ENCODE results near the gene KCNC1.

KCNC1 gene

DNA sequence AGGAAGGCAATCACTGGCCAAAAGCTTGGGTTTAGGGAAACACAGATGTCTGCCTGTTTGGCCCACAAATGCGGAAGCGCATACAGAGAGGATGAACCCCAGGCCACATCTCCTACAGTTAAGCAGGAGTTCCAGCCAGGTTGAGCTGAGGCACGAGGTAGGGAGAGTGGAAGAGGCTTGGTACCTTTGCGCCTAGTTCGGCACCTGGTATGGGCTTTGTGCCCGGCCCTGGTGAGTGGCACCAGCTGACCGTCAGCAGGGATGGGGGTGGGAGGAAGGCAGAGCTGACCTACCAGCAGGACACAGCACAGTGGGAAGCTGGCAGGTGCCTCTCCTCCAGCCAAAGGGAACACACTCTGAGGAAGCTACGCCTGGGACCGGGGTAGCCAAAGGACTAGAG is 57.6 kb downstream of the KCNC1 start:
- no peak for DNase-seq (ENCODE audit: low spot score)

DNA sequence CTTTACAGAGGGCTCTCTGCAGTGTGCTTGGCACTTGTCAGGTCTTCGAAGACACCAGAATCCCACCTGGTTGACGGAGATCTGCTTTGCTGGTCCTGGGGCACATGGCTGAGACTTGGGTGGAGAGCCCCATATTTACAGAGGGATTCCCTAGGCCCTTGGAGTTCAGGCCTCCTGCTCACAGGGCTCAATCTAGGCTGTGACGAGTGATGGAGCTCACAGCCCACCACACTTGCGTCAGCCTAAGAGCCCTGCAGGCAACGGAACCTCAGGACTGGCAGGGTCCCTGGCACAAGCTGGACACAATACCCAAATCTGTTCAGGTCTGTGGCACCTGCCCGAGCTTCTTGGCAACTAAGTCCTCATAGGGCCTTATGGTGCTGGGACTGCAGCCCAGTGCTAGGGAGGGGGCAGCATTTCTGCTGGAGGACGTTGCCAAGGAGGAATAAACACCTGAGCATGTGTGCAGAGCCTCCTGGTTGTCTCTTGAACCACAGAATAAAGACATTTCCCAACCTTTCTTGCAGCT is 59.1 kb downstream of the KCNC1 start:
- no peak for DNase-seq (ENCODE audit: low spot score)

DNA sequence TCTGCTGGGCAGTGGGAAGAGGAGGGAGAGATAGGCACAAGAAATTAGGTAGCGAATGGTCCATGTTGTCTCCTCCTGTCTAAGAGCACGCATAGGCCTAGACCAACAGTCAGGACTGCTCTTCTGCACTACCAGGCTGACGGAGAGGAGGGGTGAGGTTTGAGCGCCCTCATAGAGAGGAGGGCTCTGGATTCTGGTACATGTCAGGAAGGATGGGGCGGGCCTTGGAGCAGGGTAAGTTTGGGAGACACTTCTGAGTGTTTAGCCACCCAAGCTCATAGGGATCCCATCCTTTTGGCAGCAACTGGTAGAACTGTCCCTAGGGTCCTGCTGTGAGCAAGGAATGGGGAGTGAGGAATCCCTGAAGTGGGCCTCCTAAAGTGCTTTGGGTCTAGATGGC is 60.4 kb downstream of the KCNC1 start:
- DNase-seq (ENCODE audit: low spot score) = no peak

DNA sequence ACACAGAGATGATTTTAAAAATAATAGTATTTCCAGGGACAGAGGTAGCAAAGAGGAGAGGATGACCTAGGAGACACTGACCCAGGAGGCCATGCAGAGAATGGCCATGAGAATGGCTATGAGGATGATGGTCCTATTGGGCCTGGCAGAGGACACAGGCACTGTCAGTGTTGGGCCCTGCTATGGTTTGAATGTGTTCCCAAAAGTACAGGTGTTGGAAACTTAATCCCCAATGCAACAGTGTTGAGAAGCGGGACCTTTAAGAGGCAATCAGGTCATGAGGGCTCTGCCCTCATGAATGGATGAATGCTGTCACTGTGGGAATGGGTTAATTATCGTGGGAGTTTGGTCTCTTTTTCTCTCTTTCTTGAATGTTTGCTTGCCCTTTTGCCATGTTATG is 61.6 kb downstream of the KCNC1 start:
- DNase-seq (ENCODE audit: low spot score) = no peak

DNA sequence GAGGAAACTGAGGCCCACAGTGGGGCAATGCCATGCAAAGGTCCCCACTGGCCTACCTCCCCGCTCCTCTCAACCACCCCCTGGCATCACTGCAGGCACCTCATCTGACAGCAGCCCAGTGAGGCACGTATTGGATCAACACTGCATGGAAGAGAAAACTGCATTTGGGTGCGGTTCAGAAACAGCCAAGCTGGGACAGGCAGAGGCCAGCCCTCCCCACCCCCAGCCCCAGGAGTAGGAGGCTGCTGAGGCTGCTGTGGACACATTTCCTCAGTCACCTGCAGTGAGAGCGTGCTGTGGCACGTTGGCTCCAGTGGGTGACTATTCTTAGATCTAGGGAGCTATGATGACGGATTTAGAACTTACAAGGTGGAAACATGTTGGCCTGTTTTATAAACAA is 63.7 kb downstream of the KCNC1 start:
- DNase-seq (ENCODE audit: low spot score) = no peak

DNA sequence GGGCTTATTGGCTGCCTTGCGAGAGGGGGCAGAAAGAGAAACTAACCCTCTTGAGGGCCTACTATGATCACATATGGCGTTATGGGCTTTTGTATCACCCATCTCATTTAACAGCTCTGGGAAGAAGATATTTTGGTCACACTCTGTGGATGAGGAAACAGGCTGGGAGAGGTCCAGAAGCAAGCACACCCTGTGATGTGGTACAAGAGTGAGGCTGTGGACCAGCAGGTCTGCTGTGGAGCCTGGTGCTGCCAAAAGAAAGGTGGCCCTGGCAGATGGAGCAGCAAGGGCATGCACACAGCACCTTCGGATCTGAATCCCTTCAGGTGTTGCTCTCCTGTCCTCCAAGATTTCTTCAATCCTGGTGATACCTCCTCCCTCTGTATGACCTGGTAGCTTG is 64.1 kb downstream of the KCNC1 start:
- DNase-seq (ENCODE audit: low spot score) = no peak

DNA sequence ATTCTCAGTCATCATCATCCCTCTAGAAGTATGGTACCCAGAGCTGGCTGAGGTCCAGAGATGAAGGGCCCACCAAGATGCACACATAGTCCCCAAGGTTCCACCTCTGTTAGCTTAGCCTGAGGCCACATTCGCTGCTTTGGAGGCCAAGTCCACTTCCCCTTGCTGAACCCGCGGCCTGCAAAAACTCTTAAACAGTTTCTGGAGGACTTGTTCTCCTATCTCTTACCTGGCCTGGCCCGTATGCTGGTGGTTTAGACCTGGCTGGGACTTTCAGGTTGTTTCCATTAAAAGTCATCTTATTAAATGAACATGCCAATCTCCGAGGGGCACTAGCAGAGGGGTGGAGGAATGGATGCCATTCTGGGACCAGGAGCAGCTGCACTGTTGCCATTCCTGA is 64.6 kb downstream of the KCNC1 start:
- DNase-seq (ENCODE audit: low spot score) = no peak

DNA sequence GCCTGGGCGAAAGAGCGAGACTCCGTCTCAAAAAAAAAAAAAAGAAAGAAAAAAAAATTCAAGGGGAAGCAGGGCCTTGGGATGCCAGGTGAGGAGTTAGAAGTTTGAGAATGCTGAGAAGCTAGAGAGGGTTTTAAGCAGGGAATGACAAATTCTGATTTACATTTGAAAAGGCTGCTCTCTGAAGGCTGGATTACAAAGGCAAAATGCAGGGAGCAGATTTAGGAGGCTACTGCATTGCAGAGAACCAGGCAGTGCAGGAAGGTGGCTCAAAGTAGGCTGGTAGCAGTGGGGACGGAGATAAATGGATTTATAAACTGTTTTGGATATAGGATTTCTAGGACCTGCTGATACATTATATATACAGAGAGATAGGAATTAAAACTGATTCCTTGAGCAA is 66.6 kb downstream of the KCNC1 start:
- no peak for DNase-seq (ENCODE audit: low spot score)

DNA sequence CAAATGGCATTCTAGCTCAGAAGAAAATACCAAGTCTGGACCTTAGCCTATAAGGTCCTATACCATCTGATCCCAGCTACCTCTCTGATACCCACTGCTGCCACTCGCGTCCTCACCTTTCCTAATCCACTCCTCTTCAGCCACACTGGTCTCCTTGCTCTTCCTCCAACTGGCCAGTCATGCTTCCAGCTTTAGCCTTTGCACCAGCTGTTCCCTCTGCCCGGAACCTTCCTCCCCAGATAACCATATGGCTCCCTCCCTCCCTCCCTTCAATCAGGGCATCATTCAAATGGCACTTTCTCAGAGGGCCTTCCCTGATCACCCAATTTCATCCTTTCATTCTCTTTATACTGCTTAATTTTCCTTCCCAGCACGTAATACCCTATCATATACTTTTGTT is 67.9 kb downstream of the KCNC1 start:
- no peak for DNase-seq (ENCODE audit: low spot score)

DNA sequence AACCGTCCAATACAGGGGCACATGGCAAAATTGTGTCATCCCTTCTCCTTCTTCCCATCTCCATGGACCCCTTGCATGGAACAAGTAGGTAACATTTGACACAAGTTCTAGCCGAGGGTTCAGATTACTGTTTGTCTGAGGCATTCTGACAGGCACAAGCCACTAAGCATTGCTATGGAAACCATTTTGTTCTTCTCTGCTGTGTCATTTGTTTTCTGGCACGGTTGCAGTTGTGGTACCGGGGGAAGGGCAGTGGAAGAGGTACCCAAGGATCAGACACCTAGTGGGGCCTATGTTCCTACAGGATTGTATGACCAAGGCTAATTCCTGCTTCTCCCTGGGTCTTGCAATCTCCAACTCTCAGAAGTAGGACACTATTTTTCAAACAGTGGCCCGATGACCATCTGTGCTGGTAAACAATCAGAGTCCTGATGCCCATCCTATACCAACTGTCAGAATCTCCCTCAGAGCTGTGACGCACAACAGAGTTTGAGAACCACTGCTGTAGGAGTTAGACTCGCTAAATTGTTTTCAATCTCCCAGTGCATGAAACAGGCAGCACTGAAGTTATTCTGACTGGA is 69.3 kb downstream of the KCNC1 start:
- DNase-seq (ENCODE audit: low spot score) = peak; percentile 48

DNA sequence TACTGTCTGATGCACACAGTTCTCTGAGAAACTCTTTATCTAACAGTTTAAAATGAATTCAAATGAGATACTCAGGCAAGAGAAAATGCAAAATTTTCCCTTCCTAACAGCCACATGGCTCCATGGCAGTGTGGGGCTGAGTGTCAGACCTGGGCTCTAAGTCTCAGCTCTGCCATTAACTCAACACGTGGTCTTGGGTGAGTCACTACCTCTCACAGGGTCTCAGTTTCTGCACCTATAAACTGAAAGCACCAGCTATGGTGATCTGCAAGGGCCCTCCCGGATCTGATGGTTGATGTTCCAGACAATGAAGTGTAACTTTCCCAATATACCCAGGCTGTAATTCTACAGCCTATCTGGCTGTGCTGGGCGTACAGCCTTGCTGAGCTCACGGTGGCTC is 70.5 kb downstream of the KCNC1 start:
- DNase-seq (ENCODE audit: low spot score) = no peak

DNA sequence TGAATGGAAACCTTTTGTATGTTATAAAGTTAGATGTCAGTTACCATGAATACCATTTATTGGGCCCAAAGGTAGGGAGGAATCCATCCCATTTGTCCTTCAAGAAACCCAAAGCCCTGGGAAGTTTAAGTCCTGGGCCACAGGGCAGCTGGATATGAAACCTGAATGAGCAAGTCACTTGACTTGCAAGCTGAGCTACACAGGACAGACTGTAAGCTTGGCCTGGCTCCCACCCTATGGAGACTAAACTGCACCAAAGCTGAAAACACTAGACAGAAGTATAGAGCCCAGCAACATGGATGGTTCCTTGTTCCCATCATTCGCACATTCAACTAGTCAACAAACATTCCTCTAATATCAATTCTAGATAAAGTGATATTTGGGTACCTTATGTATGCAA is 71.3 kb downstream of the KCNC1 start:
- no peak for DNase-seq (ENCODE audit: low spot score)

DNA sequence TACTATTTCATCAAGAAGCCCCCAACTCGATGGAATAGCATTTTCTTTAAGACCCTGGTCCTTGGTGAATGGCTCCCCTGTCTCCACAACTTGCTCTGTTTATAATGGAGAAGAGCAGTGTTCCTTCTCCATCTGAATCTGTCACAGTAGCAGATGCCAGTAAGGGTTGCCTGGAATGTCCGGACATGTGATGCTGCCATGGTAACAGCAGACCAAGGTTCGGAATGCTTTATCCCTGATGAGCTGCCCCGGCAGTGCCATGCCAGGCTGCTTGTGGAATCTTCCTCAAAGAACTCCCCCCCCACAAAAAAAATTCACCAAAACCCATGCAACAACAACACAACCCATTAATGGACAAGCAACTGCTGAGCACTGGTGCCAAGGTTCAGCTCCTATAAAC is 72.5 kb downstream of the KCNC1 start:
- peak; percentile 43 for DNase-seq (ENCODE audit: low spot score)

DNA sequence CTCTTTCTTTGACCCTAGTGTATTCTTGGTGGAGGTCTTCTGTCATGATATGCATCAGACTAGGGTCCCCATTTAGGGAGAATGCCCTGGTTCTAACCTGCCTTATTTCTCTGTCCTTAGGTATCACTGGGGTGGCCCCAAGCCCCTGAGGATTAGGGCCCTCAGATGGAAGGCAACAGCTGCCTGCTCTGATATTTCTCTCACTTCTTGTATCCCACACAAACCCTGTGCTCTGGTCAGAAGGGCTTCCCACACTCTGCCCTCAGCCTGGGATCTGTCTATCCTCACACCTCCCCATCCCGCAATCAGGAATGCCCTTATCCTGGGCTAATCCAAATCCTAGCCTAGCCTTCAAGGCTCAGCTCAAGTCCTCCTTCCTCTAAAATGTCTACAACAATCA is 75.5 kb downstream of the KCNC1 start:
- no peak for DNase-seq (ENCODE audit: low spot score)

DNA sequence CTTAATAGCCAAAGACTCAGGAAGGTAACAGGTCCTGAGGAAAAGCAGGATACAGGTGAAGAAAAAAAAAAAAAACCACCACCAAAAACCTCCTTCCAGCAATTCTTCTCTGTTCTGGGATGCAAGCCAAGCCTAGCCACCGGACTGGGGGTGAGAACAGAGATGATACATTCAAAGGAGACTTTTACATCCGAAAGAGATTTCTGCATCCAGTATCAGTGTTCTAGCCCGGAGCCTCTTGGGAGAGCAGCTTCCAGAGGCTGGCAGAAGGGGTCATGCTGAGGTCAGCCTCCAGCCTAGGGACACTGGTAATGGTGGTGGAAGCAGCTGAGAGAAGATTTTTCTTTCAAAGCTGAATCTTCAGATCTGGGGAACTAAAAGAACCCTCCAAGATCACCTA is 76.2 kb downstream of the KCNC1 start:
- DNase-seq (ENCODE audit: low spot score) = no peak

DNA sequence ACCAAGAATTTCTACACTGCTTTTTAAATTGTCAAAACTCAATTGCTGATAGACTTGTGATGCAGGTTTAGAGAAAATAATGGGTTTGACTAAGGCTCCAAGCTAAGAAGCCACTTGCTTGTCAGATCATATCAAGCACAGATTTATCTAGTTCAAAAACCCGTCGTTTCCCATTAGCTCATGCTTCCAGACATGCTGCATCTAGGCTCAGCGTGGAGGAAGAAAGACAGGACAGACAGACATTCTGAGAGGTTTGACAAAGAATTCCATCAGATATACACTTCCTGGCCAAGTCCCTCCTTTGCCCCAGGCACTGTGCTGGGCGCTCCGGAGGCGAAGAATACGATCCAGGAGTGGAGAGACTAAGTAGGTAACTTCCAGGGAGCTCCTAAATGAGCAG is 76.8 kb downstream of the KCNC1 start:
- DNase-seq (ENCODE audit: low spot score) = no peak

DNA sequence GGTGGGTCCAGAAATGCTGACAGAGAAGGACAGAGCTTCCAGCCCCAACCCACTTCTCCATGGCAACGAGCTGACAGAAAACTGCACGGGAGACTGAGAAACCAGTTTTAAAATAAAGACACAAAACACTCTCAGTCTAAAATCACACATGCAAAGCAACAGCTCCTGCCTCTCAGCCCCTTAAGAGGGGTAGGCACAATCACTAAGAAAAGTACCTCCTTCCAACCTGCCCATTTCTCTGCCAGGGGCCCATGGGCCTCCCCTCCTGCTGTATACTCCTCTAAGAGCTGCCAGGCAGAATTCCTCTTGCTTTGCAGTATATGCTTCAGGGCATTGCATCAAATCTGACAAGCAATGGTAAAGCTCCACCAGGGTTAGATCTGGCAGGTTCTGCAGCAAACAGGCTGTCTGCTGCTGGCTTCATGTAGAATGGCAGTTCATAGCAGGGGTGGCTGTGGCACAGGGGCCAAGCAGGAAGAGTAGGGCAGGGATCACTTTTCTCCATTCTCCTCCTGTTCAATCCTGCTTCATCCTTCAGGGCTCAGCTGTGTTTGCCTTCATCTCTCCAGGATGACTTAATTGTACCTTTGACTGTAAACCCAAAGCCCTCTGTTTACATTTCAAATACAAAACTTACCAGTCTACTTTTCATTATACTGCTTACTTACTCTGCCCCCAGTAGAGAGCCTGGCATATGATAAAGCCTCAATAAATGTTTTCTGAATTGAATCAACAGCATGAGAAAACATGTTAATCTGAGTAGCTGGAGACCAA is 77.7 kb downstream of the KCNC1 start:
- peak; percentile 41 for DNase-seq (ENCODE audit: low spot score)

DNA sequence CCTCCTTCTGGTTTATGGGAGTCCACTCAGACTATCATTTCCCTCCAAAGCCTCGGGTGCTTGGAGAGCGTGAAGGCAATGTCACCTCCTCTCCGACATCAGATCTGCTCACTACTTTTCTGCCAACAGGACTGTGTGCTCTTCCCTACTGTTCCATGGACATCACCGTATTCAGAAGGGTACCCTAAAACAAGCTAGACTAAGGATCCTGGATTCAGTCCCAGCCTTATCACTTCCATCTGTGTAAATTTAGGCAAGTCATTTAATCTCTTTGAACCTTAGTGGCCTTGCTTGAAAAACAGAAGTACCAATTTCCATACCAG is 78.2 kb downstream of the KCNC1 start:
- DNase-seq (ENCODE audit: low spot score) = no peak

DNA sequence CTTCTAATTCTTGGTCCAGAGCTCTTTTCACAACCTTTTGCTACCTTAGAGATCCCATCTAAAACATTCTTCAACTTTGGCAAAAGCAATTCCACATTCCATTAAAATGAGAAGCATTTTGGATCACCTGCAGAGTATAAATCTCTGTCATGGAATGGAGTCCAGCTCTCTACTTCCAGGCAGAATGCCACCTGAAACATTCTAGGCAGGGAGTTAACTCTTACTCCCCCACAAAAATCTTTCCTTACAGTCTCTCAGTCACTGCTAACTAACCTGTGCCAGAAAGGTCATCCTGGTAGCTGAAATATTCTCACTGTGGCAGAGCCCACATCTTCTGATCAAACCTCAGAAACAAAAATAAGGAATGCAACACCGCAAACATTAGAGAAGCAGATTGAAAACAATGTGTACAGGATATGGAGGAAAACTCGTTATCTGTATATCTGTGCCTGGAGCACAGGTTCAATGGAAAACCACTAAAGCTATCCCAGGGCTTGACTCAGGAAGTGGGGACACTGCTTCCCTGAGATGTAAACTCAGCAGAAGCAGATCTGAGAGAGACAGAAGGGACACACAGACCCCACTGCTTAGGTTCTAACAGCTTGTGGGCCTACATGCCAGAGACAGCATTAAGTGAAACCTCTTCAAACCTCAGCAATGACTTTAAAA is 78.9 kb downstream of the KCNC1 start:
- no peak for DNase-seq (ENCODE audit: low spot score)

DNA sequence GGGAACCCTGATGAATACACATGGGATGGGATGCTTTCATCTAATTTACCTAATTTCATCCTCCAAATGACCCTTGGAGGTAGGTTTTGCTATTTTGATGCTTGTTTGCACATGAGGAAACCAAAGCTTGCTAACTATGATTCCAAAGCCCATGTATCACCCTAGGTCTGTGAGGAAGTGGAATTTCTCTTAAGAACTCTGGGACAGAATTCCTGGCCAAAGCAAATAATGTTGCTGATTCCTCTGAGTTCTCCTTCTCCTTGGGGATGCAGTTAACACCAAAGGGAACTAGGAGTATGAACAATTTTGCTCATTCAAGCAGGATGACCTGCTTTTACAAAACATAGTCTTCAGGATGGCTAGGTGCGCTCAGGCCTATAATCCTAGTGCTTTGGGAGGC is 80.0 kb downstream of the KCNC1 start:
- no peak for DNase-seq (ENCODE audit: low spot score)

DNA sequence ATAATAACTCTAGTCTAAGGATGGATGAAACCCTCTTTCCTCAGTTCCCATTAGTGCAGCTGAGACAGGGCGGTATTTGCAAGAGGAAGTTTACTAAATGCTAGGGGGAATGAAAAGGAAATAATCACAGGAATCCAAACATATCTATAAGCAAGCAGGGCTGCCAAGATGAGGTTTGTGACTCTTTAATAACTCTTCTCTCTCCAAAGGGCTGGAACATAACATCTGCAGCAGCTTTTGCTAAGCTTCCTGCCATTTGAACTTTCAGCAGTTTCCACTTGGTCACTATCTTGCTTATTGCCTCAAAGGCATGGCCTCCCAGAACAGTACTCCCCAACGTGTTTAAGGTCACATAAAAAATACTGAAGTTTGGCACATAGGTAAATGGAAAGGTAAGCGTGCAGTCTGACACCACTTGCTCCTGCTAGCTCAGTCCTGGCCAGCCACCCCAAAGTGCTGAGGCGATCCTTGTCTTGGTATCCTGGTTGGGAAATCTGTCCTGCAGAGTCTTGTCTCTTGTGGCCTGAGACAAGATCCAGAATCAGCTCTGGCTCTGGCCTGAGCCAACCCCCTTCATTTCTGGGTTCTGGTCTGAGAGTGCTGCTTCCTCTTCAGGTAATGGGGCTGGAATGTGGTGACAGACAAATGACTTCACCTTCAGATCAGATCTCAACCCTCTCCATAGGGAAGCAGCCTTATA is 81.8 kb downstream of the KCNC1 start:
- DNase-seq (ENCODE audit: low spot score) = no peak

DNA sequence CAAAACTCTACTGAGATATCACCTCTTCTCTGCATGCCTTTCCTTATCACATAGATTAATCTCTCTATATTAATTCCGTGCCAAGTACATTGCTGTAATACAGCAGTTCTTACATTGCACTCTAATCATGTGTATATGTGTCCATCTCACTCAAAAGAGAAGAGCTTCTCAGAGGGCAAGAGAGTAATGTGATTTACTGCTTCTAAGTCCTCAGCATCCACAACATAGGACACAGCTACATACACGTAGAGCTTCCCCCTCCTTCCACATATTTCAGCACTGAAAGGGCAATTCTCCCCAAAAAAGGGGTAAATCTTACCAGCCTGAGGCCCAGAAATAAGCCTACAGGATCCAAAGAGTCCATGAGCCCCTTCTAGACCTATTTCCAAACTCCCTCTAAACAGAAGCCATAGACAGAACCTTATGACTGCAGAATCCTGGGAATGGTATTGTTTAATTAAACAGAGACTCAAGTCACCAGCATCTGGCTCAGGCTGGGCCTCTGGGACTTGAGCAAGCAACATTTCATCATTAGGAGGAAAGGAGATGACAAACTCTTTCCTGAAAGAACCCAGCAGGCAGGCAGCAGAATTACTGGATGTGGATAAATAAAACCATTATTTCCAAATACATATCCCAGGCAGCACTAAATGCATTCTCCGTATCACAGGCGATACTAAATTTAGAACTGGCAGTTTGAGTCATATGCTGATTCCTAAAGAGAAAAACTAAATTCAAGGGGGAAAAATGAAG is 87.2 kb downstream of the KCNC1 start:
- DNase-seq (ENCODE audit: low spot score) = no peak
